ENCODE results near the gene HPD. TPM values are rescaled to one million over a fixed set of nuclear protein-coding genes. Genes with fewer than 3 reads are reported as not detected.

HPD gene
- total RNA-seq, 1 experiment from 2014 or later: not detected

DNA sequence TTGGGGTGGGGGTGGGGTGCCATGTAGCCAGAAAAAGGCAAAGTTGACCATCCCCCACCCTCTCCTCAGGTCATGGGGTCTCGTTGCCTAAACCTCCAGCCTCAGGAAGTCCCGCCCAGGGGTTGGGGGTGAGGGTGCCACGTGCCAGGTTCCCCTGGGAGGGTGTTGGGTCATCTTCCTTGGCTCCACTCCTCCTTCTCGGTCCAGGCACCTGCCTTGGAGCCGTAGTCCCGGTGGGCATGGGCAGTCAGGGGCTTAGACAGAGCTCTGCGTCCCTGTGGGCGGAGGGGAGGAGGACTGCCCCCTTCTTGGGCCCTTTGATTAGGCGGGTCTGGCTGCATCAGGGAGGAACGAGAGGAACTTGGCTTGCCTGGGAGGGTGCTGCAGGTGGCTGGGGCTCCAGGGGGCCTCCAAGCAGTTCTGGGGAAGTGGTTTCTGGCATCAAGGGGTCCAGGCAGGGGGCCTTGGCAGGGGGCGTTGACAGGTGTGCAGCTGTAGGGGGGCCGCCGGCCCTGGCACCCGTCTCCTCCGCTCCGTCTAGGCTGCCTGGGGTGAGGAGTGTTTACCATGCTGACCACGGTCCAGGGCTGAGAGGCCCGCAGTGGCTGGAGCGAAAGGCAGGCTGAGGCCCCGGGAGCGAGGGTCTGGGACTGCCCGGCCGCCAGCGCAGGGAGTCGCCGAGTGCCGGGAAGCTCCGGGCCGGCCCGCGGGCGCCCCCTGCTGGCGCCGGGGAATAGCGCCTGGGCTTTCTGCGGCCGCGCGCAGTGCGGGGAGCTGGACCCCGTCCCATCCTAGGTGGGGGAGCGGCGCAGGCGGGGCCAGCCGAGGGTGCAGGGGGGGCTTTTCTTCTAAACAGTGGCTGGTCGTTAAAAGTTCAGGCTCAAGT is 47.0 kb downstream of the HPD start:
- DNase-seq (ENCODE audit: low spot score): no peak

DNA sequence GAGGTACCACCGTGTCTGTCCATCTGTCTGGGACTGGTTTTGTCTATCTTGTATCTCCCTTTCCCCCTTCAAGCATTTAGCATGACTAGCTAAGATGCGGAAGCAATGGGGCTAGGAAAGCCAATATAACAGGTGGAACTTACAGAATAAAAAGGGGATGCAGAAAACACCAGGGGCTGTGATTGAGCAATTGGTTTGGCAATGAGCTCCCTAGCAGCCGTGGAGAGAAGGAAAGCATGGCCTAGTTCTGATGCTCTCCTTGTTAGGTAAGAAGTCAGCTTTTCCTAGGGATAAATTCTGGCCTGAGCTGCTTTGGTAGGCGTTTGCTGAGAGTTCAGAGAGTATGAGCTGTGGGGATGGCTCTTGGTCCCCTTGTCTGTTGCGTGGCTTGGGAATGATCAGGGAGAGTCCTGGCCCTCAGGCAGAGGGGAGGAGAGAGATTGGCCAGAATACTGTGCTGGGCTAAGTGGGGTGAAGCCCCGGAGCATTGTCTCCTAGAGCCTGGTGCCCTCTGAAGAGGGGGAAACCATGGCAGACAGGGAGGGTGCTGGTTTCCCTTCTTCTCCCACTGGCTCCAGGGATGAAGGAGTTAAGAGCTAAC is 47.7 kb downstream of the HPD start:
- DNase-seq (ENCODE audit: low spot score): no peak

DNA sequence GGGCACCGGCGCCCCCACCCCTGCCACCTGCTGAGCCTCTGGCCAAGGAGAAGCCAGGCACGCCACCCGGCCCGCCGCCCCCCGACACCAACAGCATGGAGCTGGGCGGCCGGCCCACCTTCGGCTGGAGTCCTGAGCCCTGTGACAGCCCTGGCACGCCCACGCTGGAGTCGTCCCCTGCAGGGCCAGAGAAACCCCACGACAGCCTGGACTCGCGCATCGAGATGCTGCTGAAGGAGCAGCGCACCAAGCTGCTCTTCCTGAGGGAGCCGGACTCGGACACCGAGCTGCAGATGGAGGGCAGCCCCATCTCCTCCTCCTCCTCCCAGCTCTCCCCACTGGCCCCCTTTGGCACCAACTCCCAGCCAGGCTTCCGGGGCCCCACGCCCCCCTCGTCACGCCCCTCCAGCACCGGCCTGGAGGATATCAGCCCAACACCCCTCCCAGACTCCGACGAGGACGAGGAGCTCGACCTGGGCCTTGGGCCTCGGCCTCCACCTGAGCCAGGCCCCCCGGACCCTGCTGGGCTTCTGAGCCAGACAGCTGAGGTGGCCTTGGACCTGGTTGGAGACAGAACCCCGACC is 48.3 kb downstream of the HPD start:
- no peak for DNase-seq (ENCODE audit: low spot score)

DNA sequence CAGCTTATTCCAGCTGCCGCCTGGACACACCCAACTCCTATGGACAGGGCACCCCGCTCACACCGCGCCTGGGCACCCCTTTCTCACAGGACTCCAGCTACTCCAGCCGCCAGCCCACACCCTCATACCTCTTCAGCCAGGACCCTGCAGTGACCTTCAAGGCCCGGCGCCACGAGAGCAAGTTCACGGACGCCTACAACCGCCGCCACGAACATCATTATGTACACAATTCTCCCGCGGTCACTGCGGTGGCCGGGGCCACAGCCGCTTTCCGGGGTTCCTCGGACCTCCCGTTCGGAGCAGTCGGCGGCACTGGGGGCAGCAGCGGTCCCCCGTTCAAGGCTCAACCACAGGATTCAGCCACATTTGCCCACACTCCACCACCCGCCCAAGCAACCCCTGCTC is 48.9 kb downstream of the HPD start:
- DNase-seq (ENCODE audit: low spot score): no peak

DNA sequence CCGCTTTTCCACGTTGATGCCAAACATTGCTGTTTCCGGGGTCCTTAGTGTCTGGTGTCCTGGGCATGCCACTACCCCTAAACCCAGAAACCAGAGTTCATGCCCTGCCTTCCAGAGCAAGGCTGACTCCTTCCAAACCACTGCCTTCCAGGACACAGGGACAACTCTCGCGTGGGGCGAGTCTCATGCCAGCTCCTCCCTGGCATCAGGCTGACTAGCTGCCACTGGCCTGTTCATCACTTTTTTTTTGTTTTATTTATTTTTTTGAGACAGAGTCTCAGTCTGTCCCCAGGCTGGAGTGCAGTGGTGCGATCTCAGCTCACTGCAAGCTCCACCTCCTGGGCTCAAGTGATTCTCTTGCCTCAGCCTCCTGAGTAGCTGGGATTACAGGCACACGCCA is 50.0 kb downstream of the HPD start:
- DNase-seq (ENCODE audit: low spot score): no peak

DNA sequence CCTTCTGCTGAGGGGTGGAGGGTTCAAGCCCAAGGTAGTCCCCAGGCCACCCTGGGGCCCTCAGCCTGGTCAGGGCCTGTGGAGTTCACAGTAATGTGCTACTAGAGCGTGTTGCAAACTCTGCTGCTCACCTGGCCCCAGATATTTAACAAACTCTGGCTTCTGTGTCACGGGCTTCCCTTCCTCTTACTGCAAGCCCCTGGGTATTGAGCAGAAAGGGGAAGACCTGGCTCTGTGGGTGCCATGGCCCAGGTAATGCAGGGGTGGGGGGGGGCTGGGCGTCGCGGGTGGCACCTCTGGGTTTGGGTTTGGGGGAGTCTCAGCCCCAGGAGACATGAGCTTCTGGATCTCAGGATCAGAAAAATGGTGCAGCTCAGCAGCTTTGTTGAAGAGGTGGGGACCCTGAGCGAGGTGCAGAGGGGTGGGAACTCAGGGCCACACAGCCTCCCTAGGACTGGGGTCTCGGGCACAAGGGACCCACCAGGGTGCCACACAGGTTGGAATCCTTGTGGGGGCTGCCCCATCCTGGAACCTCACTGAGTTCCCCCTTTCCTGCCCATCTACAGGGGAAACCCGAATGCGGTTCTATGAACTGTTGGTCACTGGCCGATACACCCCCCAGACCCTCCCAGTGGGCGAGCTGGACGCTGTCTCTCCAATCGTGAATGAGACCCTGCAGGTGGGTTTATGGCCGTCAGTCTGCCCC is 50.9 kb downstream of the HPD start:
- no peak for DNase-seq (ENCODE audit: low spot score)

DNA sequence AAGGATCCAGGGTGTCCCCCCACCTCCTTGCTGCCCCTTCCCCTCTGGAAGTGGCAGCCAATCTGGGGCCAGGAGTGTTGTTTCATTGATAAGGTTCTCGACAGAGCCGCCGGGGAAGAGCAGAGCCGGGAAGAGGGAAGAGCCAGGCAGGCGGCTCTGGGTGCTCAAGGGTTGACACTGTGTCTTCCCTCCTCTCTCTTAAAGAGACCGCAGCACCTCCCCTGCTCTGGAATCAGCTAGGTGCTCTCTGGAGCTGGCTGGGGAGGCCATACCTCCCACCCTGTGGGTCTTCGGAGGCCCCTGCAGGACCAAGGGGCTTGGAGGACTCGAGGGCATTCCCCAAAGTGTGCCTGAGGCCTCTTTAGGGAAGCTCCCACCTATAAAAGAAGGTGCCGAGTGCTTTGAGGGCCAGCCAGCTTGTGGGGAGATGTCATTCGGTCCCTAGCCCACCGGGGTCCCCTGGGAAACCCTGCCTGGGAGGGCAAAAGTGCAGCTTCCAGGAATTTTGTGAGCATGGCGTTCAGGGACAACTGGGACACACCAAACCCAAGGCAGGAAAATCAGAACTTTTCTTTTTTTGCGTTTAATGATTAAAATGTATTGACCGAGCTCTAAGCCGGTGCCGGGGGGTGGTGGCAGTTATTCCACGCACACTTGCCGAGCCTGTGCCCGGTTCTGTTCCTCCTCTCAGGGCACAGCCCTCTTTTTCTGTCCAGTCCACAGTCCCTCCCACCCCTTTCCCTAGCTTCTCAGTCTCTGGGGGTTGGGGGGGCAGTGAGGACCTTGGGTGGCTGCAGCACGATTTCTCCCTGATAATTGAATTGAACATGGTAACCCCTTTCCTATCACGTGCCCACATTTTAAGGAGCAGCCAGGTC is 51.9 kb downstream of the HPD start:
- no peak for DNase-seq (ENCODE audit: low spot score)

DNA sequence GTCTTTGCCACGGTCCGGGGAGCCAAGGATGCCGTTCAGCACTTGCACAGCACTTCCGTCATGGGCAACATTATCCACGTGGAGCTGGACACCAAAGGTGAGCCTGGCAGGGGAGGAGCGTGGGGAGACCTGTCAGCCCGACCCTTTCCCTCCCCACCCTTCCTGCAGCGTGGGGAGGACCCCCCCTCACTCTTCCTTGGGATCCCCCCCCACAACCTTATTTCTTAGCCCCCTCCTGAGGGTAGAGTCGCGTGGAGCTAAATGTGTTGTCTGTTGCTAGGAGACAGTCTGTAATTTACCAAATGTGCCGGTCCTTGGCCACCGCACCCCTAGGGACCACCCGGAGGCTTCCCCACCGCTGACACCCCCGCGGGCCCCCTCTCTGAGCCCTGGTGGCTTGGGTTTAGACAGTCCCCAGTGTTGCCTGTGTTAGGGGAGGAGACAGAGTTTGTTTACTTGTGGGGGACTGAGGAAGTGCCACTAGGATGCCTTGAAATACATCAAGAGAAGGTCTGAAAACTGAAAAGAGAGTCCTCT is 52.6 kb downstream of the HPD start:
- DNase-seq (ENCODE audit: low spot score): no peak

DNA sequence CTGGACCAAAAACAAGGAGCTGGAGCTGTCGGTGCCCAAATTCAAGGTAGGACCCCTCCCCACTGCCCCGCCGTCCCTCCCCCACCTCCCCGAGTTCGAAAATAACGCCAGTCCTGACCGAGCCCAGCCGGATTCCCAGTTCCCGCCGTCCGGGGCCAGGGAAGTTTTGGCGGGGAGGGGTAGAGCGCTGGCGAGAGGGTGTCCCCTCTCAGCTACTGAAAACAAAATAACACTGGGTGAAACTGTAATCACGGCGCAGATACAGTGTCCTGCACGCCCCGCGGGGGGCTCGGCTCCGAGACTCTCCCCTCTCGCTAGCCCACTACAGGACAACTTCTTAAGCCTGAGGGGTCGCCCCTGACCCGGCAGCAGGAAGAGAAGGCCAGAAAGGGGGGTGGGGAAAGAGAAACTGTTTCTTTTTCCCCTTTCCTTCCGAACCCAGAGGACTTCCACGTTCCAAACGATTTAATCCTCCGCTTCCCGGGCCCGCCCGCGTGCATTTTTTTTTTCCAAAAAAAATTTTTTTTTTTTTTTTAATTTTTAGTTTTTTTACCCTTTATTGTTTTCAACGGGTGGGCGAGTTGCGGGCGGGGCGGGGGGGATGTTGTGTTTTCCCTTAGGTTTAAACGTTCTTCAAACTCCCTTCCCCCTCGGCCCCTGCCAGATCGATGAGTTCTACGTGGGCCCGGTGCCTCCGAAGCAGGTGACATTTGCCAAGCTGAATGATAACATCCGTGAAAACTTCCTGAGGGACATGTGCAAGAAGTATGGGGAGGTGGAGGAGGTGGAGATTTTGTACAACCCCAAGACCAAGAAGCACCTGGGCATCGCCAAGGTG is 53.3 kb downstream of the HPD start:
- DNase-seq (ENCODE audit: low spot score): no peak

DNA sequence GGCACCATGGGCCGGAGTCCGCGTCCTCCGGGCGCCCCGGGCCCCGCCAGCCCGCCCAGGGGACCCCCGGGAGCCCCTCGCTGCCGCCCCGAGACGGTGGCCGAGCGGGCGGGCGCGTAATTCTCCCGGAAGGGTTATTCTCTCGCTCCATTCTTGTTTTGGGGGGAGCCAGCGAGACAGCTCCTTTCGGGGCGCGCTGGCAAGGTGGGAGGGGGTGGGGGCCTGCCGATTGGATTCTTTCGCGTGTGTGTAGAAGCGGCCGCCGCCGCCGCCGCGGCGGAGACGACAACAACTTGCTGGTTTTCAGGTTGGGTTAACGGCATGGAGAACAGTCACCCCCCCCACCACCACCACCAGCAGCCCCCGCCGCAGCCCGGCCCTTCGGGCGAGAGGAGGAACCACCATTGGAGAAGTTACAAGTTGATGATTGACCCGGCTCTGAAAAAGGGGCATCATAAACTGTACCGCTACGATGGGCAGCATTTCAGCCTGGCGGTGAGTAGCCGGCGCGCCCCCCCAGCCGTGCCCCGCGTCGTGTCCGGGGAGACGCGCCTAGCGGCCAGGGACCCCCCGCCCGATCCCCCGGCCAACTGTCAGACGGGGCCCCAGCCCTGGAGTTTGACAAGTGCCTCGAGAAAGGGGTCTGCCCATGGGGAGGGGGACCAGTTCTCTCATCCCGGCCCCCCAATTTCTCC is 54.1 kb downstream of the HPD start:
- no peak for DNase-seq (ENCODE audit: low spot score)

DNA sequence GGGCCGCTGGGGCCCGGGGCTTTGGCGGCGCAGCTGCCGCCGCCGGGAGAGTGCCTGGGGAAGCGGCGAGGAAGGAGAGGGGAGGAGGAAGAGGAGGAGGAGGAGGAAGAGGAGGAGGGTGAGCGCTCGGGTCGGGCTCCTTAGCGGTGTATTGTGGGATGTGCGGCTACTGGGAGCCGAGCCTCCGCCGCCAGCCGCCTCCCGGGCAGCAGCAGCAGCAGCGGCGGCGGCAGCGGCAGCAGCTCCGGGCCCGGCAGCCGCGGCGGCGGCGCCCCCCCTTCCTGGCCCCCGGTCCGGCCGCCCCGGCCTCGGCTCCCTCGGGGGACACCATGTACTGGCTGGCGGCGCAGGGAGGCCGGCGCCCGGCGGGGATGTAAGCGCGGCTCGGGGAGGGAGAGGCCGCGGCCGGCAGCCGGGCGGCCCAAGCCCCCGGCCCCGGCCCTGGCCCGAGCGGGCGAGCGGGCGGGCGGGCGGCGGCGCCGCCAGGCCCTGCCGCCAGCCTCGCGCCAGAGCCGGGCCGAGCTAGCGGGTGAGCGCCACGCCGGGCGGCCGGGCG is 54.7 kb downstream of the HPD start, which contains the start of gene SETD1B:
Gene SETD1B (plus strand): TSS at position 149 of the 556 bp plus-strand sequence. CDS start 729 bp downstream, outside the sequence.
- DNase-seq (ENCODE audit: low spot score): no peak

DNA sequence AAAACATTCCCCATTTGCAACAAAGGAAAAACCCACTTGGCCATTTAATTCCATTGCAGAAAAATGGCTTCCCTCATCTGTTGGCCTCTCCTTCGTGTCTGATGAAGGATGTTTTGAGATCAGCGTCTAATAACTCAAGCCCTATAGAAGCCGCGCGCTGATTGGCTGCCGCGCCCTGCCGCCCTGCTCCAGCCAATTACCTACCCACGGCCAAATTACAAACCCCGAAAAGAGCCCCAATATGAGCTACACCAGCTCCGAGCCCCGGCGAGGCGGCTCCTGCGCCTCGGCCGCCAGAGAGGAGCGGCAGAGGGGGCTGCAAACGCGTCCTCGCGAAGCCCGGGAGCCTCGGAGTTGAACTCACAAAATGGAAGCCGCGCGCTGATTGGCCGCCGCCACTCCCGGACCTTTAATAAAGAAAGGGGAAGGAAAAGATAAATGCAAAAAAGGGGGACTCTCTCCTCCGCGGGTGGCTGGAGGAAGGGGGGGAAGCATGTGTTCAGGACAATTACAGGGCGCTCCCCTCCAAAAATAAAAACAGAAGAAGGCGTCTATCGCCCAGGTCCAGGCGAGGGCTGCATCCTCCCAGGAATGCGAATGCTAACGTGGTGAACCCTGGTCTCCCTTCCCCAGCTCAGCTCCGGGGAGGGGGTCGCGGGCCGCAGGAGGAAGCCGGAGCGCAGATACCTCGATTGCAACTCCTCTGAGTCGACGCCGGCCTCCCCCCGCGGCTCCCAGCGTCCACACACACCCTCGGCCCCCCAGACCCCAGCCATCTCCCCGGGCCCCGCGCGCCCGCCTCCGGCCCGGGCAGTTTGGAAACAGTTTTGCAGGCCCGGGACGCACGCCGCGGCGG is 55.6 kb downstream of the HPD start:
- peak; percentile 92 for DNase-seq (ENCODE audit: low spot score)

DNA sequence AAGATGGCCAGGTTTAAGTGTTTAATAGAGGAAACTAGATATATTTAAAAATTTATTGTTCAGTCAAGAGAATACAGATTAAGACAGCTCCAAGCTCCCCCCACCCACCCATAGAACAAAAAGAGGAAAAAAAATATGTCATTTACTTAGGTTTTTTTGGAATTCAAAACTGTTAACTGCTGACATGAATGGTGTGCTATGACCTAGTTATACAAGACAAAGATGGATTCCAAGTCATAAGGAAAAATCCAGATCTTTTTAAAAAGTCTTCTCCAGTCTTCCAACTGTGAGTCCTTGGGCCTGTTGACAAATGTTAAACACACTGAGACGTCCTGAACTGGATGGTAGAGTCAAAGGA is 56.2 kb downstream of the HPD start:
- DNase-seq (ENCODE audit: low spot score): no peak

DNA sequence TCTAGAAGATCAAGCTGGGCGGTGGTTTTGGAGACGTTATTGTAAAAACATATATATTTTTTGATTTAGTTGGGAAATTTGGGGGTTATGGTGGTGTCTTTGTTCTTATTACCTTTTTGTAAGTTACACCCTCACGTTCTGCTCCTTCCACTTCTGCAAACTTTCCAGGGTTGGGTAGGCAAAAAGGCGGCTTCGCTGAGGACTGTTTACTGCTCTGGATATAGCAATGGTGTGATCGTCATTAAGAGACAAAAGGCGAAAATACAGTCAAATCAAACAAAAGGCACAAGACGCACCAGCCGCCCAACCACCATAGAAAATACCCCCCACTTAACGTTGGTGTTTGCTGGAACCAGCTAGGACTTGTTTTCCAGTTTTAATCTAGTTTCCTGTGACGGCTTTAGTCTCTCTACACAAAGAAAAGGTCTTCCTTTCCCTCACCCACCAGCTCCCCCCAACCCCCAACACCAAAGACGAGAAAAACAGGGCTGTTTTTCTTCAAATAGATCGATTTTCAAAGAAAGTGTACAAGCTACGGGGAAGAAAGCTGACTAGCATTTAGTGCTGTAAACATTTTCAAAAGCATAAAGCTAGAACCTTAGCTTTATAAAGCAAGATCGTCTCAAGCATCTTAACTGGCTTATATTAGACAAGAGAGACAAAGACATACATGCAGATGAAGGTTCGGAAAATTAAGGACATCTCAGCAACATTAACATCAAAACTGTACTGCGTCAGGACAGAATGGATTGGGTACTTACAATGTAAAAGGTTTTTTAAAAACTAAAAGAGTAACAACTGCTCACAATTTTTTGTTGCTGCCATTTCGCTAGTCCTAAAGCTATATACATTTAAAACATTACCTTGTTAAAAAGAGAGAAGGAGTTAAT is 56.8 kb downstream of the HPD start:
- no peak for DNase-seq (ENCODE audit: low spot score)

DNA sequence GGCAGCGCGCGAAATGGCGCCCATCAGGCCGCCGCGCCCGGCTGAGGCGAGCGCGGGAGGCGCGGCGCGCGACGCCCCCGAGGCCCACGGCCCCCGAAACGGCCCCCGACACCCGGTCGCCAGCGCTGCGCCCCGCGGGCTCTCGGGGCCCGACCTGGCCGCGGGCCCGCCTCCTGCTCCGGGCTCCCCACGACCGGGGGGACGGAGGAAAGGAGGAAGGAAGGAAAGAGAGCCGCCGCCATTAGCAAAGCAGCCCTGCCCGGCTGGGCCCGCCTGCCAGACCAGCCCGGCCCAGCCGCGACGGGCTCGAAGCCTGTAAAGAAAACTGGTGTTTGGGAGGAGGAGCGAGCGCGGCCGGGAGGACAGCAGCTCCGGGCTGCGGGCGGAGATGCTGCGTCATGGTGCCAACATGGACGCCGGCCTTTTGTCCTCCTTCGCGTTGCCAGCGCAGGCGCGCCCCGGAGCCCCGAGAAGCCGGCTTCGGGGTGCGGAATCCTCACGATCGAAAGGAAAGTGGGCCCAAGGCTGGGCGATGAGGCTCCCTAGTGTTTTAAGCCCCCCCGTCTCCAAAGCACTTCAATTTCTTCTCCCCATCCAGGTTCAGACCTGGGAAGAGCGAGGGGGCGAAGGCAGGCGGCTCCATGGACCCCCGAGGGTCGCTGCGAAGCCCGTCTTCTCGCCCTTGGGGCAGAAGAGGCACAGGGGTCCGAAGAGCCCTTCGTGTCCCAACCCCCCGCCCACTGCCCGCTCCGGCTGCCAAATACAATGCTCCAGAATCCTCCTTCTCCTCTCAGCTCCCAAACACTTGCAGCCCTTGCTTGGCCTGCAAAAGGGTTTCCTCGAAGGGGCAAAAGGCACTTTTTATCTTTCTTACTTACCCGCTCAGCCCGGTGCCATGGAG is 57.7 kb downstream of the HPD start:
- DNase-seq (ENCODE audit: low spot score): peak; percentile 55

Data from H4 (cell line).